ENCODE data around the gene TFEB.

- no peak for TF ChIP-seq EZH2 (IDR thresholded peaks at IDR 0.05)
- no peak for TF ChIP-seq CTCF (IDR thresholded peaks at IDR 0.05)
These were observed 42.7 kb downstream of the TFEB start for GRCh38 chr6:41692730-41693129.
